Measurements from ENCODE around the gene MRE11. TPM values are rescaled to one million over a fixed set of nuclear protein-coding genes. Genes with fewer than 3 reads are reported as not detected.

Gene MRE11
- total and polyA plus RNA-seq, 9 of the 15 experiments (the other 6 are each of a cell fraction or from before 2014, with no cell fraction given): 18.3 to 45.2 (median 29.1) TPM

DNA sequence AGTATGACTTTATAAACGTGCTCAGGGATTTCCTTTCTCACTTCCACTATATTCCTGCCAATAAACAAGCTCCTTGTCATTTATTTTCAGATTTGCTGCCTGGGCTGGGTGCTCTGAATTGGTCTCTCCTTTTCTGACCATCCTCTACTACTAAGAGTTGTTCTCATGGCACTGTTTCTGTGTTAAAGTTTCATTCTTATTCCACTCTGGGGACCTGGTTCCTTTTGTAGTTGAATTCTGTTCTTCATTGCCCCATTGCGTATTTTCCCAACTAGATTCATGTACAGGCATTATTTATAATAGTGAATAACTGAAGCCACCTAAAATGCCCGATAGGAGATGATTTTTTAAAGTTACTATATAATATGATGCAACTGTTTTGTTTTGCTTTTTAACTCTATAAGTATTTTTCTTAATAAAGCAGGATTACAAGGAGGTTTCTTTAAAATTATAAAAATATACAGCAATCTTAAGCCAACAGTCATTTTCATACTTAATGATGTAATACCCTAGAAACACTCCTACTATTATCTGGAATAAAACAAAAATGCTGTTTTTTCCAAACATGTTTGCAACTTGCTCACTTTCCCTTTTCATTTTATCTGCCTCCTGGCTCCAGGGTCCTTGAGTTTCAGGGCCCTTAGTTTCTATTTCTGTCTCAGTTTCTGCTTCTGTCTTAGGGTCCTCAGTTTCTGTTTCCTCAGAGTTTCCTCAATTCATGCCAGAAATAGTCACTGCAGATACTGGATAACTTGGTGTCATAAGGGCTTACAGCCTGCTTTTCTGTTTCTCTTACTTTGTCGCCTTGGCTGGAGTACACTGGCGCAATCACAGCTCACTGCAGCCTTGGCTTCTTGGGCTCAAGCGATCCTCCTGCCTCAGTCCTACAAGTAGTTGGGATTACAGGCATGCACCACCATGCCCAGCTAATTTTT lies 40.3 kb upstream of the MRE11 start:
- H3K4me3 ChIP-seq: no peak overlapping the region
- no peak overlapping the region for H3K9ac ChIP-seq (ENCODE audit: insufficient read depth in 1 of 2, low read depth in 2 of 2, low read length in 2 of 2)
- no peaks in the 10 kb centered on the region for H3K79me2 ChIP-seq (ENCODE audit: control insufficient read depth, insufficient read depth, low read length)
- peak; percentile 42; the same call in 2 of the 3 replicates for ATAC-seq
- BruUV-seq (replicated peaks): no TSS peak
- no peaks in the 10 kb centered on the region; a peak in 1 of 5 replicates for H3K4me1 ChIP-seq (replicated peaks in 1 of 2; ENCODE audit: control insufficient read depth in 2 of 2, insufficient read depth in 2 of 2, low read length in 2 of 2)
- 21% methylated on average over 6 of the region's 6 CpGs for WGBS (ENCODE audit: insufficient coverage, low coverage, missing lambda C conversion rate)
- POLR2A ChIA-PET: interaction anchor here (1.3 kb wide), 1 partner anchor 14 kb away, joined by 3 read pairs; no protein-coding TSS in a partner anchor
- CTCF ChIA-PET (ENCODE audit: low intra/inter-chr PET ratio): no interaction called here
- intact Hi-C loops (cut with micrococcal nuclease) (no loop called here), in situ Hi-C loops (cut with MboI) (no loop called here)
- TF ChIP-seq CEBPG (CRISPR knock-in tag; IDR thresholded peaks at IDR 0.05) (no peak), CEBPG (tag; conservative IDR thresholded peaks at IDR 0.05 in 1 of 2, IDR thresholded peaks at IDR 0.05 in 1 of 2) (peak; percentile 67 to 86), GTF2E2 (tag; IDR thresholded peaks at IDR 0.05) (0 out of 2 replicates have a peak, but pooled peaks have one; percentile 39), HMG20B (CRISPR knock-in tag; IDR thresholded peaks at IDR 0.05) (no peak), TRIM24 (IDR thresholded peaks at IDR 0.05) (peak; percentile 26 to 33; a peak in 2 of 4 replicates)
- TF ChIP-seq, protein P1, sequence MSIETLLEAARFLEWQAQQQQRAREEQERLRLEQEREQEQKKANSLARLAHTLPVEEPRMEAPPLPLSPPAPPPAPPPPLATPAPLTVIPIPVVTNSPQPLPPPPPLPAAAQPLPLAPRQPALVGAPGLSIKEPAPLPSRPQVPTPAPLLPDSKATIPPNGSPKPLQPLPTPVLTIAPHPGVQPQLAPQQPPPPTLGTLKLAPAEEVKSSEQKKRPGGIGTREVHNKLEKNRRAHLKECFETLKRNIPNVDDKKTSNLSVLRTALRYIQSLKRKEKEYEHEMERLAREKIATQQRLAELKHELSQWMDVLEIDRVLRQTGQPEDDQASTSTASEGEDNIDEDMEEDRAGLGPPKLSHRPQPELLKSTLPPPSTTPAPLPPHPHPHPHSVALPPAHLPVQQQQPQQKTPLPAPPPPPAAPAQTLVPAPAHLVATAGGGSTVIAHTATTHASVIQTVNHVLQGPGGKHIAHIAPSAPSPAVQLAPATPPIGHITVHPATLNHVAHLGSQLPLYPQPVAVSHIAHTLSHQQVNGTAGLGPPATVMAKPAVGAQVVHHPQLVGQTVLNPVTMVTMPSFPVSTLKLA (conservative IDR thresholded peaks at IDR 0.05): no peak
- TF ChIP-seq, protein P2, sequence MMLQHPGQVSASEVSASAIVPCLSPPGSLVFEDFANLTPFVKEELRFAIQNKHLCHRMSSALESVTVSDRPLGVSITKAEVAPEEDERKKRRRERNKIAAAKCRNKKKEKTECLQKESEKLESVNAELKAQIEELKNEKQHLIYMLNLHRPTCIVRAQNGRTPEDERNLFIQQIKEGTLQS (IDR thresholded peaks at IDR 0.05): peak; percentile 60
- TF ChIP-seq, protein P2 (CRISPR knock-in tag; conservative IDR thresholded peaks at IDR 0.05): no peak
- DNase-seq (ENCODE audit: extremely low read depth in 1 of 4, low spot score in 3 of 4): no peak
- no peak overlapping the region for H2AFZ ChIP-seq (ENCODE audit: low read depth, low read length)
- peaks cover 0 to 4% of the 10 kb centered on the region in 2 experiments; a peak in 2 of 5 replicates for H3K27me3 ChIP-seq (ENCODE audit: control insufficient read depth in 2 of 2, insufficient read depth in 2 of 2, low read length in 2 of 2)
- no peak for FAIRE-seq
- no peaks in the 10 kb centered on the region for H3K9me3 ChIP-seq (replicated peaks; ENCODE audit: control insufficient read depth, insufficient read depth, low read depth, low read length)
- no peaks in the 10 kb centered on the region for H3K36me3 ChIP-seq (ENCODE audit: control insufficient read depth, insufficient read depth, low read length)
- H3K4me2 ChIP-seq (ENCODE audit: insufficient read depth, low read length): no peak overlapping the region
- no peaks in the 10 kb centered on the region for H3K9me1 ChIP-seq (ENCODE audit: control insufficient read depth, insufficient read depth, low read length)
- no peaks in the 10 kb centered on the region for H4K20me1 ChIP-seq (replicated peaks; ENCODE audit: control insufficient read depth, insufficient read depth, low read length)
- H3K27ac ChIP-seq (ENCODE audit: extremely low read depth, low read depth, low read length): no peak overlapping the region

Data from K562 (cell line).